ENCODE measurements around the gene PXMP2.
A peak's percentile ranks its signal among the peaks of the same experiment; 100 is the strongest.

PXMP2 gene

GRCh38 chr12:132687211-132688164, at the start of gene PXMP2, which contains the start of gene POLE:
TSS of gene PXMP2 (plus strand) at chr12:132687587. CDS start at chr12:132687671, 84 bp downstream.
TSS of gene POLE (minus strand) at chr12:132687342. CDS start at chr12:132687315, 27 bp downstream.
- DNase-seq = peak; percentile 82 to 95 (median 88)

GRCh38 chr12:132637811-132638210, 49.6 kb upstream of the PXMP2 start:
- no peak for DNase-seq

GRCh38 chr12:132638541-132639408, 48.6 kb upstream of the PXMP2 start:
- no peak for DNase-seq

- DNase-seq = no peak
Measured at GRCh38 chr12:132639956-132640520, 47.3 kb upstream of the PXMP2 start.

GRCh38 chr12:132640936-132641335, 46.5 kb upstream of the PXMP2 start:
- DNase-seq = no peak

- no peak for DNase-seq
Measured at GRCh38 chr12:132641811-132642650, 45.4 kb upstream of the PXMP2 start.

GRCh38 chr12:132642846-132643835, 44.2 kb upstream of the PXMP2 start:
- no peak for DNase-seq

- no peak for DNase-seq
Measured at GRCh38 chr12:132646850-132647249, 40.5 kb upstream of the PXMP2 start.

- DNase-seq = no peak
Measured at GRCh38 chr12:132647858-132648257, 39.5 kb upstream of the PXMP2 start.

GRCh38 chr12:132648616-132649225, 38.7 kb upstream of the PXMP2 start:
- no peak for DNase-seq

GRCh38 chr12:132649226-132649945, 38.0 kb upstream of the PXMP2 start:
- DNase-seq = no peak

GRCh38 chr12:132651444-132652100, 35.8 kb upstream of the PXMP2 start:
- no peak for DNase-seq

GRCh38 chr12:132653567-132654290, 33.7 kb upstream of the PXMP2 start:
- DNase-seq = no peak

- DNase-seq = no peak
Measured at GRCh38 chr12:132657004-132657727, 30.2 kb upstream of the PXMP2 start.

GRCh38 chr12:132658149-132658894, 29.1 kb upstream of the PXMP2 start:
- no peak for DNase-seq

- no peak for DNase-seq
Measured at GRCh38 chr12:132659146-132659545, 28.2 kb upstream of the PXMP2 start.

- DNase-seq = no peak
Measured at GRCh38 chr12:132660052-132660451, 27.3 kb upstream of the PXMP2 start.

Data from activated naive CD4-positive, alpha-beta T cell (primary cell).